HepG2 (cell line): Measurements from ENCODE around the gene SOWAHA. TPM values are rescaled to one million over a fixed set of nuclear protein-coding genes. Genes with fewer than 3 reads are reported as not detected.

Experiments used
- AGO1 ChIP-seq: fragments of 200-400 bp; formaldehyde crosslinking; IDR thresholded peaks from 2 replicates; pipeline ENCODE4 v1.6.1; 2017; ENCODE audit warnings: mild to moderate bottlenecking, low read depth, low read length, moderate library complexity; ENCODE audit not compliant: poor library complexity, severe bottlenecking
- CBFB ChIP-seq: sonication (generic); formaldehyde crosslinking; IDR thresholded peaks from 2 replicates; pipeline ENCODE4 v1.4.0; 2020; ENCODE audit warnings: missing genetic modification reagents
- DMAP1 ChIP-seq: IDR thresholded peaks from 2 replicates; pipeline ENCODE4 v1.6.1; 2016
- DNMT1 ChIP-seq: sonication (generic); formaldehyde crosslinking; IDR thresholded peaks from 2 replicates; pipeline ENCODE4 v1.5.1; 2020; ENCODE audit warnings: mild to moderate bottlenecking, missing genetic modification reagents
- EP300 ChIP-seq, 3 experiments: sonication (generic) in 1 of 3; formaldehyde crosslinking in 1 of 3; IDR thresholded peaks; 2 replicates each; pipeline versions ENCODE4 v1.5.1 to v1.6.1; 2011 to 2020; ENCODE audit warnings: low read depth in 2 of 3, low read length in 2 of 3, borderline replicate concordance in 1 of 3, improper control_type of control experiment in 1 of 3, mild to moderate bottlenecking in 1 of 3, missing genetic modification reagents in 1 of 3, moderate library complexity in 1 of 3
- FOXM1 ChIP-seq: sonication (generic); formaldehyde crosslinking; IDR thresholded peaks from 2 replicates; pipeline ENCODE4 v1.5.0; 2020; ENCODE audit warnings: missing genetic modification reagents
- FUBP1 ChIP-seq: sonication (generic); formaldehyde crosslinking; IDR thresholded peaks from 2 replicates; pipeline ENCODE4 v1.5.1; 2020; ENCODE audit warnings: missing genetic modification reagents, mild to moderate bottlenecking, borderline replicate concordance
- GPN1 ChIP-seq: sonication (generic); formaldehyde crosslinking; IDR thresholded peaks from 2 replicates; pipeline ENCODE4 v1.5.1; 2020; ENCODE audit warnings: missing genetic modification reagents, borderline replicate concordance
- IKZF1 ChIP-seq: fragments of 450-650 bp; IDR thresholded peaks from 2 replicates; pipeline ENCODE4 v1.7.1; 2016
- MLX ChIP-seq: IDR thresholded peaks from 2 replicates; pipeline ENCODE4 v1.6.1; 2016
- MTA3 ChIP-seq: sonication (generic); formaldehyde crosslinking; IDR thresholded peaks from 2 replicates; pipeline ENCODE4 v1.4.0; 2020; ENCODE audit warnings: missing genetic modification reagents
- NR1H2 ChIP-seq: sonication (generic); formaldehyde crosslinking; IDR thresholded peaks from 2 replicates; pipeline ENCODE4 v1.8.1; 2022; ENCODE audit warnings: low read depth, missing genetic modification reagents, borderline replicate concordance
- SAFB2 ChIP-seq: sonication (generic); formaldehyde crosslinking; IDR thresholded peaks from 2 replicates; pipeline ENCODE4 v1.5.1; 2020; ENCODE audit warnings: missing genetic modification reagents, low read depth, mild to moderate bottlenecking, borderline replicate concordance
- SATB2 ChIP-seq: sonication (generic); formaldehyde crosslinking; IDR thresholded peaks from 2 replicates; pipeline ENCODE4 v1.5.0; 2020; ENCODE audit warnings: missing genetic modification reagents
- SP5 ChIP-seq: IDR thresholded peaks from 2 replicates; pipeline ENCODE4 v1.6.1; 2016; ENCODE audit warnings: low read depth, borderline replicate concordance
- ZKSCAN8 ChIP-seq: IDR thresholded peaks from 2 replicates; pipeline ENCODE4 v1.6.1; 2016; ENCODE audit warnings: borderline replicate concordance, missing genetic modification reagents, missing compliant biosample characterization
- ZNF264 ChIP-seq: sonication (generic); formaldehyde crosslinking; IDR thresholded peaks from 2 replicates; pipeline ENCODE4 v1.4.0; 2020; ENCODE audit warnings: missing genetic modification reagents
- ZNF335 ChIP-seq: sonication (generic); formaldehyde crosslinking; IDR thresholded peaks from 2 replicates; pipeline ENCODE4 v1.4.0; 2020; ENCODE audit warnings: missing genetic modification reagents
- polyA plus RNA-seq, 8 experiments: library from polyadenylated mRNA; depleted of rRNA in 3 of 8; stranded (reverse) in 7 of 8; unstranded in 1 of 8; fragments of >200 nt; fragmentation: Illumina TruSeq in 4 of 8; extraction: Trizol in 4 of 8; gene quantifications; 2 replicates each; pipeline versions ENCODE4 v1.2.1 to v1.2.3, GENCODE V29; 2011 to 2016; ENCODE audit warnings: low read depth in 4 of 8, missing spikeins in 1 of 8, mixed read lengths in 1 of 8; ENCODE audit not compliant: insufficient read depth in 1 of 8
- total RNA-seq, 5 experiments: library from RNA; depleted of rRNA; stranded (reverse); fragments of >200 nt; fragmentation: Illumina TruSeq; extraction: Trizol; gene quantifications; 2 replicates each; pipeline ENCODE4 v1.2.3, GENCODE V29; 2016; ENCODE audit warnings: low read depth in 1 of 5
- TF ChIP-seq, protein P1 (sequence below): sonication (generic); formaldehyde crosslinking; IDR thresholded peaks from 2 replicates; pipeline ENCODE4 v1.8.0; 2022; ENCODE audit warnings: missing genetic modification reagents, mild to moderate bottlenecking, inconsistent platforms, borderline replicate concordance
- TF ChIP-seq, protein P2 (sequence below): sonication (generic); formaldehyde crosslinking; IDR thresholded peaks from 2 replicates; pipeline ENCODE4 v1.8.1; 2023; ENCODE audit warnings: mild to moderate bottlenecking, moderate library complexity, missing genetic modification reagents
- TF ChIP-seq, protein P3 (sequence below): IDR thresholded peaks from 2 replicates; pipeline ENCODE4 v1.6.1; 2016; ENCODE audit warnings: missing biosample characterization, missing genetic modification reagents, low read depth

SOWAHA gene
- total and polyA plus RNA-seq, 2 of the 13 experiments (the other 11 are each of a cell fraction or from before 2014, with no cell fraction given): 0.95 to 1.9 TPM

DNA sequence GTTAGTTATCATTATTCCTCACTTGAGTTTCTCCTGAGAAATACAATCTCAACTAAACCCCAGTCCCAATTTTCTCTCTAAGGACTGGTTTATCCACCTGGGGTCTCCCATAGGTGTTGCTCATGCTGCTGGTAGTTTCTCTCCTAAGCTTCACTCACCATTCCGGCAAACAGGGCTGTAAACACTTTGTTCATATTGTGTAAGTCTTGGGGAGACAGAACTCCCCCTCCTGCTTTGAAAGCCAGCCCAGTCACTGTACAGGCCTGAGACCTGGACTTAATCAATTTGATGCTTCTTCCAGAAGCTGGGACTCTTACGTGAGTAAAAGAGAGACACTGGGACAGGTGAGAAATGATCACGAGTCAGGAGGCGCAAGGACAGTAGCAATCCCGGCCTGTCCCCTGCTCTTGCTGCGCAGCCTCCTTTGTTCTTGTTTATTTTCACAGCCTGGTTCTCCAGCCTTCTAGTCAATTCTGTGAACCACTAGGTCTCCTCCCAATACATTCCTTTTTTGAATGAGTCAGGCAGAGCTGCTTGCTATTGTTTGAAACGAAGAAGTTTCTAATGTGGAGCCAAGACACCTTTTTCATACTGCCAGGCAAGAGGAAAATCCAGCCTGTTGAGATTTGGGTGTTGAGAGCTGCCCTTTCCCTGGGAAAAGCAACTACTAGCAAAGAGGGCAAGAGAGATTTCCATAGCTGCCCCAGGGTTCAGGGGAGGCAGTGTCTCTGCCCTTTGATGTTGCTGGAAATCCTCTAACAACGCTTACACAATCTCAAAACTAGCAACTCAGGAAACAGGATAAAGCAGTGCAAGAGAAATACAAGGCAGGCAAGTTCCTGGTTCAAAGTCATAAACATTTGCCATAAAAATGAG is 26.6 kb downstream of the SOWAHA start (continued):
- TF ChIP-seq, protein P1, sequence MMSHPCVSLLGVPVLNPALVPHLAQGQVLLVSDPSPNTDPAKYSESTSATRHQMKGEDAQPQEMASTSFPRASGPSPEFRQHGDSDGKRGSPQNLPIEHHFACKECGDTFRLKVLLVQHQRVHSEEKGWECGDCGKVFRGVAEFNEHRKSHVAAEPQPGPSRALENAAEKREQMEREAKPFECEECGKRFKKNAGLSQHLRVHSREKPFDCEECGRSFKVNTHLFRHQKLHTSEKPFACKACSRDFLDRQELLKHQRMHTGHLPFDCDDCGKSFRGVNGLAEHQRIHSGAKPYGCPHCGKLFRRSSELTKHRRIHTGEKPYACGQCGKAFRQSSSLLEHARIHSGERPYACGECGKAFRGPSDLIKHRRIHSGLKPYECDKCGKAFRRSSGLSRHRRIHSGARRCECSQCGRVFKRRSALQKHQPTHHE: no peak
- TF ChIP-seq FUBP1 (CRISPR knock-in tag) (no peak), NR1H2 (no peak), FOXM1 (no peak), SATB2 (CRISPR knock-in tag) (peak; percentile 8; the same call in 1 of the 2 replicates), EP300 (IDR thresholded peaks at IDR 0.05; ENCODE audit: low read depth in 2 of 2, low read length in 2 of 2) (peak; percentile 43 to 91; a peak in 2 of 4 replicates), EP300 (CRISPR knock-in tag; IDR thresholded peaks at IDR 0.05; ENCODE audit: borderline replicate concordance) (0 out of 2 replicates have a peak, but pooled peaks have one; percentile 35), MLX (CRISPR knock-in tag) (peak; percentile 31; the same call in 1 of the 2 replicates), SP5 (peak; percentile 3; the same call in 1 of the 2 replicates), DMAP1 (CRISPR knock-in tag) (no peak; the same call in 1 of the 2 replicates), ZNF335 (CRISPR knock-in tag) (peak; percentile 31; the same call in 1 of the 2 replicates), ZNF264 (CRISPR knock-in tag) (0 out of 2 replicates have a peak, but pooled peaks have one; percentile 24), MTA3 (CRISPR knock-in tag) (no peak), IKZF1 (no peak), SAFB2 (CRISPR knock-in tag) (0 out of 2 replicates have a peak, but pooled peaks have one; percentile 32), GPN1 (CRISPR knock-in tag) (no peak), CBFB (CRISPR knock-in tag) (peak; percentile 14; the same call in 1 of the 2 replicates), AGO1 (no peak), DNMT1 (no peak), ZKSCAN8 (peak; percentile 85)
- TF ChIP-seq, protein P2, sequence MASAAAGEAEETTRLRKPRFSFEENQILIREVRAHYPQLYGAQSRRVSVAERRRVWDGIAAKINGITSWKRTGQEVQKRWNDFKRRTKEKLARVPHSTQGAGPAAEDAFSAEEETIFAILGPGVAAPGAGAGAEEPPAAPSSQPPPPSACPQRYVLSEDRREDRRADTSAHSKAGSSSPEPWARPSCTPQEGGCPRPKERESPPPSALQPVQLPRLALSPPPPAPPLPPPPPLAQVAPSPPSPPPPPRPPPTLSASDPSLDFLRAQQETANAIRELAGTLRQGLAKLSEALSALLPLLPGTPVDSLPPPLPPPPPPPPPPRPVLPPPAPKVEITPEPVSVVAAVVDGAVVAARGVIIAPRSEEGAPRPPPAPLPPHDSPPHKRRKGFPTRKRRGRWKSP (CRISPR knock-in tag): 0 out of 2 replicates have a peak, but pooled peaks have one; percentile 45
- TF ChIP-seq, protein P3, sequence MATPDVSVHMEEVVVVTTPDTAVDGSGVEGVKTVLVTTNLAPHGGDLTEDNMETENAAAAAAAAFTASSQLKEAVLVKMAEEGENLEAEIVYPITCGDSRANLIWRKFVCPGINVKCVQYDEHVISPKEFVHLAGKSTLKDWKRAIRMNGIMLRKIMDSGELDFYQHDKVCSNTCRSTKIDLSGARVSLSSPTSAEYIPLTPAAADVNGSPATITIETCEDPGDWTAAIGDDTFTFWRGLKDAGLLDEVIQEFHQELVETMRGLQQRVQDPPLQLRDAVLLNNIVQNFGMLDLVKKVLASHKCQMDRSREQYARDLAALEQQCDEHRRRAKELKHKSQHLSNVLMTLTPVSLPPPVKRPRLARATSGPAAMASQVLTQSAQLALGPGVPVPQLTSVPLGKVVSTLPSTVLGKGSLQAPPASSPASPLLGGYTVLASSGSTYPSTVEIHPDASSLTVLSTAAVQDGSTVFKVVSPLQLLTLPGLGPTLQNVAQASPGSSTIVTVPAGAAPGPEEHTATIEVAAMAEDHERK (CRISPR knock-in tag): no peak
